HG03135 (cell line): ENCODE results near the gene TMEM221.
"Not testable (repeated sequence)": the region's sequence is repeated elsewhere in the genome, so short reads cannot be mapped to it uniquely, and the experiment has no call there.

Experiments used
- ATAC-seq: cut with Tn5 transposase; IDR thresholded peaks from one replicate; pipeline ENCODE4 v1.9.1; 2021; ENCODE audit warnings: mild to moderate bottlenecking, moderate library complexity; ENCODE audit not compliant: unreplicated experiment

The TMEM221 gene

GRCh38 chr19:17448131-17448967, at the start of gene TMEM221:
Gene TMEM221 (minus strand): TSS chr19:17448668. CDS start chr19:17448462, 206 bp downstream.
- ATAC-seq = no peak

- ATAC-seq = no peak
Observed at GRCh38 chr19:17497149-17497798, 48.8 kb upstream of the TMEM221 start.

GRCh38 chr19:17496337-17496997, 48.0 kb upstream of the TMEM221 start:
- no peak for ATAC-seq

- no peak for ATAC-seq
Observed at GRCh38 chr19:17495639-17496296, 47.3 kb upstream of the TMEM221 start.

DNA sequence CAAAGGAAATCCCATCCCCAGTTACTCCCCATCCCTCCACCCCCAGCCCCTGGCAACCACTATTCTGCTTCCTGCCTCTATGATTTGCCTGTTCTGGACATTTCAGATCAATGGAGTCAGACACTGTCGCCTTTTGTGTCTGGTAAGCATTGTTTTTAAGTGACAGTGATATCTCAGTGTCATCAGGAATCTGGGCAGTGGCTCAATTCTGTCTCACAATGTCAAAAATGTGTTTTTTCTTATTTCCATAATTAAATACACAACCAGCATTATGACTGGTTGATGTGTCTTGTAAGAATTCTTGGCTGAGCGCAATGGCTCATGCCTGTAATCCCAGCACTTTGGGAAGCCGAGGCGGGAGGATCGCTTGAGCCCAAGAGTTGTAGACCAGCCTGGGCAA, 42.8 kb upstream of the TMEM221 start:
- no peak for ATAC-seq

GRCh38 chr19:17490411-17490810, 41.9 kb upstream of the TMEM221 start:
- no peak for ATAC-seq

- no peak for ATAC-seq
Observed at GRCh38 chr19:17489392-17490030, 41.0 kb upstream of the TMEM221 start.

DNA sequence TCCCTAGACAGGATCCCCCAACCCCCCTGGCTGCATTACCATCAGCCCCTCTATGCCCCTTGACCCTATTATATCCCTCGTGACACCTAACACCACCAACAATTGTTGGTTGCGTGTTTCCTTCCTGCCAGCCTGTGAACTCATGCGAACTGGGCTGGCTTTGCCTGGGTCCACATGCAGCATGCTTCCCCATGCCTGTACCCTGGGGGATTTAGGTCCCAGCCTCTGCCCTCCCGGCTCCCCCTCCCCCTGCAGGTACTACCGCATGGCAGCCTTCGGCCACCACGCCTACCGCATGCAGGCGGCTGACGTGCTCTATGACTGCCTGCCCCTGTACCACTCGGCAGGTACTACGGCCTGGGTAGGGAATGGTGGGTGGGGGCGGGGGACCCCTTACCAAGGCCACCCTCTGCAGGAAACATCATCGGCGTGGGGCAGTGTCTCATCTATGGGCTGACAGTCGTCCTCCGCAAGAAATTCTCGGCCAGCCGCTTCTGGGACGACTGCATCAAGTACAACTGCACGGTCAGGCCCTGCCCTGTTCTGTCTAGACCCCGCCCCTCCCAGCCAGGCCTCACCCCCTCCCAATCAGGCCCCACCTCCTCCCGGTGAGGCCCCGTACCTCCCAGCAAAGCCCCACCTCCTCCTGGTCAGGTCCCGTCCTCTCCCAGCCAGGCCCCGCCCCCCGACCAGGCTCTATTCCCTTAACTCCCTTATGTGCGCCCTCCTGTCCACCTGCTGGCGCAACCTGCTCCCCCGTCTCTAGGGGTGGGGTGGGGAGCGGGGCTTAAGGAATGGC, 40.3 kb upstream of the TMEM221 start:
- ATAC-seq = no peak

GRCh38 chr19:17487284-17488121, 39.0 kb upstream of the TMEM221 start:
- no peak for ATAC-seq

DNA sequence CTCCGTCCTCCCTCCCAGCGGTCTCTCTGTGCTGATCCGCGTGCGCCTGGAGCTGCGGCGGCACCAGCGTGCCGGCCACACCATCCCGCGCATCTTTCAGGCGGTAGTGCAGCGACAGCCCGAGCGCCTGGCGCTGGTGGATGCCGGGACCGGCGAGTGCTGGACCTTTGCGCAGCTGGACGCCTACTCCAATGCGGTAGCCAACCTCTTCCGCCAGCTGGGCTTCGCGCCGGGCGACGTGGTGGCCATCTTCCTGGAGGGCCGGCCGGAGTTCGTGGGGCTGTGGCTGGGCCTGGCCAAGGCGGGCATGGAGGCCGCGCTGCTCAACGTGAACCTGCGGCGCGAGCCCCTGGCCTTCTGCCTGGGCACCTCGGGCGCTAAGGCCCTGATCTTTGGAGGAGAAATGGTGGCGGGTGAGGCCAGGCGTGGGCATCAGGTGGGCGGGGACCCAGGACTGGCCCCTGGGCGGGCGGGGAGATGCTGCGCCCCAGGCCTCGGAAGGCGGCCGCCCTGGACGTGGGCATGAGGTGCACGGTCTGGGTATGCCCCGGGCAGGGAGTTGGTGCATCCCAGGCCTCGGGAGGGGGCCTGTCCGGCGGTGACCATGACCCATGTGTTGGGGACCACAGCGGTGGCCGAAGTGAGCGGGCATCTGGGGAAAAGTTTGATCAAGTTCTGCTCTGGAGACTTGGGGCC, 38.2 kb upstream of the TMEM221 start:
- no peak for ATAC-seq

DNA sequence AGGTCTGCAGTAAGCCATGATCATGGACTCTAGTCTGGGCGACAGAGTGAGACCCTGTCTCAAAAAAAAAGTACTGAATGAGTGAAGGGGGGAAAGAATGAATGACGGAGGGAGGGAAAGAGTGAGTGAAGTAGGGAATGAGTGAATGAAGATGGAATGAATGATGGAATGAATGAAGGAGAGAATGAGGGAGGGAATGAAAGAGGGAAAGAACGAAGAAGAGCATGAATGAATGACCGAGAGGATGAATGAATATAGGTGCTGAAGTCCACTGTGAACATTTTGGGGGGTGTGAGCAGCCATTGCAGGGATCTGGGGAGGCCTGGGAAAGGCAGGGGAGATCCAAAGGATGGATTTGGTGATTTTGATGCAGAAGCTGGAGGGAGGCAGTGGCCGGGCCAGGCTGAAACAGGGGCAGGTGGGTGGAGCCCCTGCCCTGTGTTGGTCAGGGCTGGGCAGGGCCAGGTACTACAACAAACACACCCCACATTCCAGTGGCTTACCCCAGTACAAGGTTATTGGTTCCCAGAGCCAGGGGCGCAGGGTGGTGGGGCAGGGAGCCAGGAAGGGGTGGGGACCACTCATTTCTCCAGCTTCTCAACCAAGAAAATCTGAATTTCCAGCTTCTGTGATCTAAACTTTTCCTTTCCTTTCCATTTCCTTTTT, 36.2 kb upstream of the TMEM221 start:
- ATAC-seq = no peak

DNA sequence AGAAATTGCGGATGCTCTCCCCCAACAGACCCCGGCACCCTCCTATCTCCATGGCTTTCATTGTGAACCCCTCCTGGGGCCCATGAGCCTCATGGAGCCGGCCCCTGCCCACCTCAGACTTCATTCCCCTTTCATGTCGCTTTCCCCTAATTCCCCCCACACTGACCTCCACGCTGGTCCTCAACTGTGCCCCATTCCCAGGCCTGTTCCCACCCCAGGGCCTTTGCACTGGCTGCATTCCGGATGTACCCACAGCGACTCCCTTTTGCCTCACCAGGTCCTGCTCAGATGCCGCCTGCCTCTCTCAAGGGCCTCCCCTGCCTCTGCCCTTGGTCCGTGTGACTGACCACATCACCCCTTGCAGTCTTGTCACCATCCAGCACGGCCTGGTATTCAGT, 35.1 kb upstream of the TMEM221 start:
- no peak for ATAC-seq

GRCh38 chr19:17482877-17483604, 34.6 kb upstream of the TMEM221 start:
- ATAC-seq = no peak

DNA sequence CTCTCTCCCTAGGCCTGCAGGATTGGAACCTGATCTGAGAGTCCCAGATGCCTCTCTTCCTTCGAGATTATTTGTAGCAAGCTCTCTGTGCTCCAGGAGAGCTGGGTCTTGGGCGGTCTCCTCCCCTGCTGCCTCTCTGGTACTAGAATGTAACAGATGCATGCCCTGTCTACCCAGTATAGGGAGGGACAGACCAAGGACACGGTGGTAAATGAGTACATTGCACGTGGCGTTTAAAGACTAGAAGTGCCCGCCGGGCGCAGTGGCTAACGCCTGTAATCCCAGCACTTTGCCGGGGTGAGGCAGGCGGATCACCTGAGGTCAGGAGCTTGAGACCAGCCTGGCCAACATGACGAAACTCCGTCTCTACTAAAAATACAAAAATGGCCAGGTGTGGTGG, 33.5 kb upstream of the TMEM221 start:
- ATAC-seq = no peak

- ATAC-seq = no peak
Observed at GRCh38 chr19:17479325-17479791, 30.9 kb upstream of the TMEM221 start.

DNA sequence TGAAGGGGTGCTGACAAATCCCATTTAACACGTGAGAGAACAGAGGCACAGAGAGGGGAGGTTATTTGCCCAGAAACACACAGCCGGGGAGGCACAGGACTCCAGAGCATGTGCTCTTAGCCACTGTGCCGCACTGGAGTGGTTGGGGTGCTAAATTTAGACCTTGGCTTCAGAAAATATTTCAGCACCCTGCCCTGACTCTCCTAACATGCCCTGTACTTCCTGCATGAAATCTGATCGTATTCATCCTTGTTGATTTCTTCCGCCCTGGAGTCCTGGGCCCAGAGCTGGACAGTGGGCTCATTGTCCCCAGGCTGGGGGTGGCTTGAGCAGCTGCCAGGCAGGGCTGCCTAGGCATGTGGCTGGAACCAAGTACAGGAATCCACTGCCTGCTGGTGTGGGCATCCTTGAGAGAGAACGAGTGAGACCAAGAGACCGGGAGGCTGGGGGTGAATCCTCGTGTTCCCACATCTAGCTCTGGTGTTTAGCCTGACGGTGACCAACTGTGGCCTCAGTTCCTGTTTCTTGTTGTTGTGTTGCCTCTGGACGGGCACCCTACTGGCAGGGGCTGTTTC, 27.2 kb upstream of the TMEM221 start:
- ATAC-seq = no peak

GRCh38 chr19:17475011-17475540, 26.6 kb upstream of the TMEM221 start:
- not testable (repeated sequence) for ATAC-seq
